Liver (tissue), 3 donors: ENCODE measurements around the gene C1QL2.

Experiments
- ATF3 ChIP-seq: IDR thresholded peaks from 2 replicates; pipeline ENCODE4 v1.6.1; 2016; ENCODE audit warnings: antibody characterized with exemption
- EGR1 ChIP-seq, 2 donors: IDR thresholded peaks; 2 replicates each; pipeline ENCODE4 v1.6.1; 2016 to 2018; ENCODE audit warnings: antibody characterized with exemption in 2 of 2, low read depth in 2 of 2
- HNF4G ChIP-seq: IDR thresholded peaks from 2 replicates; pipeline ENCODE4 v1.6.1; 2016; ENCODE audit warnings: antibody characterized with exemption
- MAX ChIP-seq: IDR thresholded peaks from 2 replicates; pipeline ENCODE4 v1.6.1; 2016; ENCODE audit warnings: antibody characterized with exemption
- RAD21 ChIP-seq, 2 donors: IDR thresholded peaks; 2 replicates each; pipeline ENCODE4 v1.6.1; 2016; ENCODE audit warnings: antibody characterized with exemption in 2 of 2, mild to moderate bottlenecking in 2 of 2
- REST ChIP-seq: IDR thresholded peaks from 2 replicates; pipeline ENCODE4 v1.6.1; 2016; ENCODE audit warnings: antibody characterized with exemption, mild to moderate bottlenecking
- SP1 ChIP-seq: IDR thresholded peaks from 2 replicates; pipeline ENCODE4 v1.6.1; 2018; ENCODE audit warnings: antibody characterized with exemption, mild to moderate bottlenecking
- TAF1 ChIP-seq: conservative IDR thresholded peaks from 2 replicates; pipeline ENCODE4 v1.6.1; 2016; ENCODE audit warnings: antibody characterized with exemption, mild to moderate bottlenecking
- TF ChIP-seq, protein P1 (sequence below): fragments of 150-350 bp; IDR thresholded peaks from 2 replicates; pipeline ENCODE4 v1.5.1; 2017; ENCODE audit warnings: improper control_type of control experiment, low read depth, low read length; ENCODE audit not compliant: missing input control
- donor health status: healthy.
- donor health status: healthy.

GRCh38 chr2:119170504-119170903 is 12.0 kb upstream of the C1QL2 start:
- TF ChIP-seq, protein P1, sequence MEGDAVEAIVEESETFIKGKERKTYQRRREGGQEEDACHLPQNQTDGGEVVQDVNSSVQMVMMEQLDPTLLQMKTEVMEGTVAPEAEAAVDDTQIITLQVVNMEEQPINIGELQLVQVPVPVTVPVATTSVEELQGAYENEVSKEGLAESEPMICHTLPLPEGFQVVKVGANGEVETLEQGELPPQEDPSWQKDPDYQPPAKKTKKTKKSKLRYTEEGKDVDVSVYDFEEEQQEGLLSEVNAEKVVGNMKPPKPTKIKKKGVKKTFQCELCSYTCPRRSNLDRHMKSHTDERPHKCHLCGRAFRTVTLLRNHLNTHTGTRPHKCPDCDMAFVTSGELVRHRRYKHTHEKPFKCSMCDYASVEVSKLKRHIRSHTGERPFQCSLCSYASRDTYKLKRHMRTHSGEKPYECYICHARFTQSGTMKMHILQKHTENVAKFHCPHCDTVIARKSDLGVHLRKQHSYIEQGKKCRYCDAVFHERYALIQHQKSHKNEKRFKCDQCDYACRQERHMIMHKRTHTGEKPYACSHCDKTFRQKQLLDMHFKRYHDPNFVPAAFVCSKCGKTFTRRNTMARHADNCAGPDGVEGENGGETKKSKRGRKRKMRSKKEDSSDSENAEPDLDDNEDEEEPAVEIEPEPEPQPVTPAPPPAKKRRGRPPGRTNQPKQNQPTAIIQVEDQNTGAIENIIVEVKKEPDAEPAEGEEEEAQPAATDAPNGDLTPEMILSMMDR: no peak
- no peak for TF ChIP-seq MAX
- TF ChIP-seq RAD21 (IDR thresholded peaks at IDR 0.05): no peak
- TF ChIP-seq REST: no peak
- TF ChIP-seq ATF3: no peak
- no peak for TF ChIP-seq HNF4G
- TF ChIP-seq EGR1 (IDR thresholded peaks at IDR 0.05; ENCODE audit: low read depth in 2 of 2): no peak
- TF ChIP-seq TAF1: no peak
- no peak for TF ChIP-seq SP1
